LNCaP clone FGC (cell line): Measurements from ENCODE around the gene MYH10.

ENCODE experiments used
- DNase-seq: peaks from one replicate; pipeline ENCODE4 v3.0.0-alpha.2; 2011; ENCODE audit warnings: low read depth
- H3K4me3 ChIP-seq: 2 replicates; pipeline ENCODE4 v1.5.1; 2011; ENCODE audit warnings: mild to moderate bottlenecking, low read depth, low read length, control low read depth
- TF ChIP-seq, protein P1 (sequence below): IDR thresholded peaks from 2 replicates; pipeline ENCODE4 v1.5.1; 2012; ENCODE audit warnings: mild to moderate bottlenecking; ENCODE audit not compliant: control insufficient read depth, insufficient read depth; ENCODE audit errors: extremely low read depth

The MYH10 gene

GRCh38 chr17:8487130-8487645, 143.3 kb downstream of the MYH10 start:
- no peak overlapping the region for H3K4me3 ChIP-seq
- DNase-seq: no peak
- TF ChIP-seq, protein P1, sequence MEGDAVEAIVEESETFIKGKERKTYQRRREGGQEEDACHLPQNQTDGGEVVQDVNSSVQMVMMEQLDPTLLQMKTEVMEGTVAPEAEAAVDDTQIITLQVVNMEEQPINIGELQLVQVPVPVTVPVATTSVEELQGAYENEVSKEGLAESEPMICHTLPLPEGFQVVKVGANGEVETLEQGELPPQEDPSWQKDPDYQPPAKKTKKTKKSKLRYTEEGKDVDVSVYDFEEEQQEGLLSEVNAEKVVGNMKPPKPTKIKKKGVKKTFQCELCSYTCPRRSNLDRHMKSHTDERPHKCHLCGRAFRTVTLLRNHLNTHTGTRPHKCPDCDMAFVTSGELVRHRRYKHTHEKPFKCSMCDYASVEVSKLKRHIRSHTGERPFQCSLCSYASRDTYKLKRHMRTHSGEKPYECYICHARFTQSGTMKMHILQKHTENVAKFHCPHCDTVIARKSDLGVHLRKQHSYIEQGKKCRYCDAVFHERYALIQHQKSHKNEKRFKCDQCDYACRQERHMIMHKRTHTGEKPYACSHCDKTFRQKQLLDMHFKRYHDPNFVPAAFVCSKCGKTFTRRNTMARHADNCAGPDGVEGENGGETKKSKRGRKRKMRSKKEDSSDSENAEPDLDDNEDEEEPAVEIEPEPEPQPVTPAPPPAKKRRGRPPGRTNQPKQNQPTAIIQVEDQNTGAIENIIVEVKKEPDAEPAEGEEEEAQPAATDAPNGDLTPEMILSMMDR: no peak

- TF ChIP-seq, protein P1: no peak
- H3K4me3 ChIP-seq: no peak overlapping the region
- no peak for DNase-seq
These were observed 145.0 kb downstream of the MYH10 start for GRCh38 chr17:8485491-8485890.

DNA sequence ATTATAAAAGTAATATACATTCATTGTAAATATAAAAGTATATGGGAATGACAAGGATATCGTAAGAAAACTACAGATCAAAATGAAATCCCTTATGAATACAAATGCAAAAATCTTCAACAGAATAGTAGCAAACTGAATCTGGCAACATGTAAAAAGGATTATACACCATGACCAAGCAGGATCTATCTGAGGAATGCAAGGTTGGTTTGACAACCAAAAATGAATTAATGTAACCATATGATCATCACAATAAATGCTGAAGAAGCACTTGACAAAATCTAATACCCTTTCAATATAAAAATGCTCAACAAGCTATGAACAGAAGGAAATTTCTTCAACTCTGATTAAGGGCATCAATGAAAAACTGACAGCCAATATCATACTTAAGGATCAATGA, 146.1 kb downstream of the MYH10 start:
- no peak for DNase-seq

DNA sequence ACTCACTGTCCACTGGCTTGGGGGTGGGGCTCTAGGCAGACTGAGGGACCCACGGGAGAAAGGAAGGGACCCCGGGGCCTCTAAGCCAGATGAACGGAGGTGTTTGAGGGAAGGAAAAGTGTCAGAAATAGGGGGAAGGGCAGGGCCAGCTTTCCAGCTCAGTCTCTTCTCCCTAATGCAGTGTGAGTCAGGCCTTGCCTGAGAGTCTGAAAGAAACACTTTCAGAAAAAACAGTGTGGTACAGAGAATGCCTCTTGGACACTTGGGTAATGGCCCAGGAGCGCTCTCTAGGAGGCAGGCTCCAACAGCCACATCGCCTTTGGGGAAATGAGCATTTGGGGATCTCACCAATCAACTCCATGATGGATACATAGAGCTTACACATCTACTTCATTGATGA, 148.0 kb downstream of the MYH10 start:
- no peak overlapping the region for H3K4me3 ChIP-seq
- DNase-seq: no peak
- TF ChIP-seq, protein P1: no peak

More for the DNA sequence above, 146.1 kb downstream of the MYH10 start:
- no peak overlapping the region for H3K4me3 ChIP-seq
- TF ChIP-seq, protein P1: no peak

DNA sequence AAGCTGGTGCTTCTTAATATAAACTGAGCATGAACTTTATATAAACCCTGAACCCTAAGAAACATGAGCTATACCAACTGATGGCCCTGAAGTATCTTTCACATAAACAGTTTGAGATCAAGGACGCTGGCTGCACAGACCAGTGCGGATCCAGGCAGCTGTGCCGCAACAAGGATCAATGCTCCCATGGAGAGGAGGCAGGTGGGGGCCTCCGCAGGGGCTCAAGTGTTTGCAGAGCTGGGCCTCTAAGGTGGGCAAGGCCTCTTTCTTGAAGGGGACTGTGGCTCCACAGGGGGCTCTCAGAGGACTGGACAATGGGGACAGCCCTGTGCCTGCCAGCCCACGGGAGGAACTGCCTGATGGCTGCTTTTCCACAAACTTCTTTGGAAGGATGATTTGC, 148.8 kb downstream of the MYH10 start:
- TF ChIP-seq, protein P1: no peak
- DNase-seq: no peak
- H3K4me3 ChIP-seq: no peak overlapping the region

DNA sequence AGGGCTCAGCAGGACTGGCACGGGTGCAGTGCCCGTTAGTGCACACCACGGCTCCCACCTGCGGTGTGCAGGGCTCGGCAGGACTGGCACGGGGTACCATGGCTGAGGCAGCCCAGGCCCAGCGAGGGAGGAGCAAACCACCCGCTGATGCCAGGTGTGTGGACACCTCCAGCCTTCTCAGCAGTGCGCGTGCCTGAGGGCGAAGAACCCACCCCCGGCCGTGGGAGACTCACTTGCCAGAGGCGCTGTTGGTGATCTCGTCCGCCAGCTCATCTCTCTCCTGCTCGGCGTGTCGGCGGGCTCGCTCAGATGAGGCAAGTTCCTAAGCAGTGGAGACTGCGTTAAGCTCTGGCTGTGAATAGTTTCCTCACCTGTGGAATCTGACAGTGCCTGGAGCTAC, 149.4 kb downstream of the MYH10 start:
- DNase-seq: no peak
- TF ChIP-seq, protein P1: no peak
- no peak overlapping the region for H3K4me3 ChIP-seq

DNA sequence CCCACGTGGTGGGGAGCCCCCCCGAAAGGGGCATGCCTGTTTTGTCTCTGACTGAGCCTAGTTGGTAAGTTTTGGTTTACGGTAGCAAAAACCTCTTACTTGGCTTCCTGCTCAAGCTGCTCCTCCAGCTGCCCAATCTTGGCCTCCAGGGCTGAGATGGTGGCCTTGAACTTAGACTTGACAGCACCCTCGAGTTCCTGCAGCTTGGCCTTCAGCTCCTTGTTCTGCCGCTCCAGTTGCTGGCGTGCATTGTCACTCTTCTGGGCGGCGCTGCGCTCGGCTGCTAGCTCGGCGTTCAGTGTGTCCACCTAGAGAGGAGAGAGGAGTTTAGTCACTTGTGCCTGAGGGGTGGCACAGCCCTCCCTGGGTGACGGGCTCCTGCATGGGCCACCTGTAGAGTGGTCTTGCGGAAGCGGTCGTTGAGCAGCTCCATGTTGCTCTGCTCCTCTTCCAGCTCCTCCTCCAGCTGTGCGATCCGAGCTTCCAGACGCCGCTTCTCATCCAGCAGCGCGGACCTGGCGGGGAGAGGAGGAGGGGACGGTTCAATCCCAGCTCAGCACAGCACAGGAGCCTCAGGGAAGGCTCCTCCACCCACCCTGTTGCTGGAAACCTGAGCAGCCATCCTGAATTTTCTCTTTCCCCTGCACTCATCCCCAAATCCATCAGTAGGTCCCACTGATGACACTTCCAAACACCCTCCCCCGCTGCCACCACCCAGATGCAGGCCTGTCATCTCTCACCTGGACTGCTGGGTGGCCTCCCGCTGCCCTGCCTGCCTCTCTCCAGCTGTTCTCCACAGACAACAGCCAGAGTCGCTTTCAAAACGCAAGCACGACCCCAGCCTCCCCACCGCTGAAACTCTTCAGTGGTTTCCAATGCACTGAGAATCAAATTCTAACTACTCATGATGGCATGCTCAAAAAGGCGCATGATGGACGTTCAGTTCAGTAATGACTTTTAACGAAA, 150.2 kb downstream of the MYH10 start:
- H3K4me3 ChIP-seq: no peak overlapping the region
- TF ChIP-seq, protein P1: no peak
- no peak for DNase-seq
